ENCODE measurements around the gene UGT1A5.

Gene UGT1A5

DNA sequence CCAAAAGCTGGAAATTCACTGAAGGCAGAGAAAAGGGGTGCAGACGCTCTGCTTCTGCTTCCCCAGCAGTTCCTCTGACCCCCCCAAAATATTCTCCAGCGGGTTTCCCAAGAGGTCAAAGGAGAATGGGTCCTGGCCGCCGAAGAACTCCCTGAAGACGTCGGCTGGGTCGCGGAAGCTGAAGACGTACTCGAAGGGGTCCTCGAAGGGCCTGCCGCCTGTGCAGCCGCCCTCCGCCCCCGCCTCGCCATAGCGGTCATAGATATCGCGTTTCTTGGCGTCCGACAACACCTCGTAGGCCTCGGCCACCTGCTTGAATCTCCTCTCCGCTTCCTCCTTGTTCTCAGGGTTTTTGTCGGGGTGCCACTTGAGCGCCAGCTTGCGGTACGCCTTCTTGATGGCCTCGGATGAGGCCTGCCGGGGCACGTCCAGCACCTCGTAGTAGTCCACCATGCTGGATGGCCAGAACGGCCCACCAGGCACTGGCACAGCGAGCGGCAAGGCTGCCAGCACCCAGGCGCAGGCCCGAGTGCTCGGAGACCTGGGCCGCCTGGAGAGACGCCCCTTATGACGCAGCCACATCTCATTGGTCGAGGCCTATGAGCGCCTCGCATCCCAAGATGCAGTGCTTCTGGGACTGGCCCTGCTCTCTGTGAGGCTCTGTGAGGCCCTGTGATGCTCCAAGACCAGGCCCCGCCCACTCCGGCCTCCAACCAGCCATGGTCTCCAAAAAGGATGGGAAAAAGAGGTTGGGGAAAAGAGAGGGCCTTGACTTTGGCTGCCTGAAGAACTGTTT is 31.0 kb downstream of the UGT1A5 start:
- no peak for TF ChIP-seq TAF1 (IDR thresholded peaks at IDR 0.05; ENCODE audit: borderline replicate concordance, insufficient read depth, low read length)
- TF ChIP-seq FOXP2 (optimal IDR thresholded peaks at IDR 0.05; ENCODE audit: borderline replicate concordance, extremely low read depth, extremely low read length, insufficient read depth) = no peak
- TF ChIP-seq POLR2AphosphoS5 (IDR thresholded peaks at IDR 0.05; ENCODE audit: low read depth, low read length) = no peak
- TF ChIP-seq, protein P1, sequence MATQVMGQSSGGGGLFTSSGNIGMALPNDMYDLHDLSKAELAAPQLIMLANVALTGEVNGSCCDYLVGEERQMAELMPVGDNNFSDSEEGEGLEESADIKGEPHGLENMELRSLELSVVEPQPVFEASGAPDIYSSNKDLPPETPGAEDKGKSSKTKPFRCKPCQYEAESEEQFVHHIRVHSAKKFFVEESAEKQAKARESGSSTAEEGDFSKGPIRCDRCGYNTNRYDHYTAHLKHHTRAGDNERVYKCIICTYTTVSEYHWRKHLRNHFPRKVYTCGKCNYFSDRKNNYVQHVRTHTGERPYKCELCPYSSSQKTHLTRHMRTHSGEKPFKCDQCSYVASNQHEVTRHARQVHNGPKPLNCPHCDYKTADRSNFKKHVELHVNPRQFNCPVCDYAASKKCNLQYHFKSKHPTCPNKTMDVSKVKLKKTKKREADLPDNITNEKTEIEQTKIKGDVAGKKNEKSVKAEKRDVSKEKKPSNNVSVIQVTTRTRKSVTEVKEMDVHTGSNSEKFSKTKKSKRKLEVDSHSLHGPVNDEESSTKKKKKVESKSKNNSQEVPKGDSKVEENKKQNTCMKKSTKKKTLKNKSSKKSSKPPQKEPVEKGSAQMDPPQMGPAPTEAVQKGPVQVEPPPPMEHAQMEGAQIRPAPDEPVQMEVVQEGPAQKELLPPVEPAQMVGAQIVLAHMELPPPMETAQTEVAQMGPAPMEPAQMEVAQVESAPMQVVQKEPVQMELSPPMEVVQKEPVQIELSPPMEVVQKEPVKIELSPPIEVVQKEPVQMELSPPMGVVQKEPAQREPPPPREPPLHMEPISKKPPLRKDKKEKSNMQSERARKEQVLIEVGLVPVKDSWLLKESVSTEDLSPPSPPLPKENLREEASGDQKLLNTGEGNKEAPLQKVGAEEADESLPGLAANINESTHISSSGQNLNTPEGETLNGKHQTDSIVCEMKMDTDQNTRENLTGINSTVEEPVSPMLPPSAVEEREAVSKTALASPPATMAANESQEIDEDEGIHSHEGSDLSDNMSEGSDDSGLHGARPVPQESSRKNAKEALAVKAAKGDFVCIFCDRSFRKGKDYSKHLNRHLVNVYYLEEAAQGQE (IDR thresholded peaks at IDR 0.05; ENCODE audit: insufficient read depth in 1 of 2, low read depth in 2 of 2, low read length in 2 of 2) = no peak
- no peak for TF ChIP-seq SIN3A (IDR thresholded peaks at IDR 0.05; ENCODE audit: borderline replicate concordance, insufficient read depth, low read length)

DNA sequence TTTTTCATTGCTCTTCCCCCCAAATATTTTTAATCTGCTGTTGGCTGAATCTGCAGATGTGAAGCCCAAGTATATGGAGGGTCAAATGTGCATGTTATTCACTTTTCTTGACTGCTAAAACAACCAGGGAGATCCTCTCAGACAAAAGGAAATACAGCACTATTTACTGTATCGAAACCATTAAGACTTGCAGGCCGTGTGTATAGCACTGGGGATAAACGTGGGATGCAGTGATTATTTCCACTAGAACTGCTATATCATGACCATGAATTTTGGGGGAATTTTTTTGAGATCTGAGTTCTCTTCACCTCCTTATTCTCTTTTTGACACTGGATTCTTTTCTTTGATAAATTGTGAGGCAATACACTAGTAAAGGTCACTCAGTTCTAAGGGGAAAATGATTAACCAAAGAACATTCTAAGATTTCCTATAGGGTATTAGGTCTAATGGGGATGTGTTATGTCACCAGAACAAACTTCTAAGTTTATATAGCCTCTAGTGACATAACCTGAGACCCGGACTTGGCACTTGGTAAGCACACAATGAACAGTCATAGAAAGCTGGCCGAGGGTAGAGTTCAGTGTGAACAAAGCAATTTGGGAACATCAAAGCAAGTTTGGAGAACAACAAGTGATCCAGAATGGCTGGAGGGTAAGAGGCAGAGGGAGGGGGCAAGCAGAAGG is 32.5 kb downstream of the UGT1A5 start:
- no peak for TF ChIP-seq TAF1 (IDR thresholded peaks at IDR 0.05; ENCODE audit: borderline replicate concordance, insufficient read depth, low read length)
- TF ChIP-seq POLR2AphosphoS5 (IDR thresholded peaks at IDR 0.05; ENCODE audit: low read depth, low read length) = no peak
- TF ChIP-seq, protein P1 (IDR thresholded peaks at IDR 0.05; ENCODE audit: insufficient read depth in 1 of 2, low read depth in 2 of 2, low read length in 2 of 2) = no peak
- TF ChIP-seq FOXP2 (optimal IDR thresholded peaks at IDR 0.05; ENCODE audit: borderline replicate concordance, extremely low read depth, extremely low read length, insufficient read depth) = no peak
- no peak for TF ChIP-seq SIN3A (IDR thresholded peaks at IDR 0.05; ENCODE audit: borderline replicate concordance, insufficient read depth, low read length)

DNA sequence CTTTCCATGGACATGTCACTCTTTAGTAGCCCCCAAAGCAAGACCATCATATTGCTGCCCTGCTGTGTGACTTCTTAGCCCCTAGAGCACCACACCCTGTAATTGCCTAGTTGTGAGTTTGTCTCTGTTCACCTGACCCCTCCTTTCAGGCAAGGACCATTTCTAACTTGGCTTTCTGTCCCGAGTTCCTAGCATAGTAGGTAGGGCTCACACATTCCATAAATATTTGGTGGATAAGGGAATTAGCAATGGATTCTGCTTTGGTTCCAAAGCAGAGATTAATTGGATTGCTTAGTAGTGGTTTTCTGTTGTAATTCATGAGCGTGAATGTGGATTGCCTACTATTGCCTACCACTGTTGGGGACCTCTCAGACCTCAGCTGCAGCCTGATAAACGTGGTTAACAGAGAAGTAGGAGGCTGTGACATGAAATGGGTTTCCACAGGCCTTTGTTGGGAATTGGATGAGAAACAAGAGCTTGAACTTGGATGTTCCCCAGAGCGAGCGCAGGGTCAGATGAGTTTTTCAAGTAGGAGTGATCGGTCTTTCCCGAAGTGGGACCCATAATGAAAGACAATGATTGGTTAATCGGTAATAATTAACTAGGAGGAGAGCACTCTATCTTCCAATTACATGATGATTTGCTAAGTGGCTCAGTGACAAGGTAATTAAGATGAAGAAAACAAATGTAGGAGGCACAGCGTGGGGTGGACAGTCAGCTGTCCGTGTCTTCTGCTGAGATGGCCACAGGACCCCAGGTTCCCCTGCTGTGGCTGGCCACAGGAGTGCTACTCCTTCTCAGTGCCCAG is 34.0 kb downstream of the UGT1A5 start:
- TF ChIP-seq POLR2AphosphoS5 (IDR thresholded peaks at IDR 0.05; ENCODE audit: low read depth, low read length) (no peak), SIN3A (IDR thresholded peaks at IDR 0.05; ENCODE audit: borderline replicate concordance, insufficient read depth, low read length) (no peak), FOXP2 (optimal IDR thresholded peaks at IDR 0.05; ENCODE audit: borderline replicate concordance, extremely low read depth, extremely low read length, insufficient read depth) (no peak), TAF1 (IDR thresholded peaks at IDR 0.05; ENCODE audit: borderline replicate concordance, insufficient read depth, low read length) (no peak)
- TF ChIP-seq, protein P1 (IDR thresholded peaks at IDR 0.05; ENCODE audit: insufficient read depth in 1 of 2, low read depth in 2 of 2, low read length in 2 of 2) = no peak

DNA sequence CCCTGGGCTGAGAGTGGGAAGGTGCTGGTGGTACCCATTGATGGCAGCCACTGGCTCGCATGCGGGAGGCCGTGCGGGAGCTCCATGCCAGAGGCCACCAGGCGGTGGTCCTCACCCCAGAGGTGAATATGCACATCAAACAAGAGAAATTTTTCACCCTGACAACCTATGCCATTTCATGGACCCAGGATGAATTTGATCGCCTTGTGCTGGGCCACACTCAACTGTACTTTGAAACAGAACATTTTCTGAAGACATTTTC is 34.5 kb downstream of the UGT1A5 start:
- TF ChIP-seq POLR2AphosphoS5 (IDR thresholded peaks at IDR 0.05; ENCODE audit: low read depth, low read length) (no peak), SIN3A (IDR thresholded peaks at IDR 0.05; ENCODE audit: borderline replicate concordance, insufficient read depth, low read length) (no peak), FOXP2 (optimal IDR thresholded peaks at IDR 0.05; ENCODE audit: borderline replicate concordance, extremely low read depth, extremely low read length, insufficient read depth) (no peak), TAF1 (IDR thresholded peaks at IDR 0.05; ENCODE audit: borderline replicate concordance, insufficient read depth, low read length) (no peak)
- TF ChIP-seq, protein P1 (IDR thresholded peaks at IDR 0.05; ENCODE audit: insufficient read depth in 1 of 2, low read depth in 2 of 2, low read length in 2 of 2) = no peak
